Measurements from ENCODE around the gene RFTN1.

The RFTN1 gene

GRCh38 chr3:16524196-16524595 lies 10.7 kb upstream of the RFTN1 start:
- POLR2A ChIA-PET: no interaction called here
- CTCF ChIA-PET: no interaction called here
- no peak for TF ChIP-seq LEF1 (IDR thresholded peaks at IDR 0.05; ENCODE audit: borderline replicate concordance)
- TF ChIP-seq FOXK2 (IDR thresholded peaks at IDR 0.05): no peak
- TF ChIP-seq FOXM1 (IDR thresholded peaks at IDR 0.05; ENCODE audit: borderline replicate concordance): no peak
- TF ChIP-seq ELF4 (IDR thresholded peaks at IDR 0.05): no peak
- TF ChIP-seq ARNT (IDR thresholded peaks at IDR 0.05): no peak
- TF ChIP-seq FOXA1 (IDR thresholded peaks at IDR 0.05): no peak
- no peak for TF ChIP-seq CTBP1 (IDR thresholded peaks at IDR 0.05; ENCODE audit: borderline replicate concordance)
- no peak for TF ChIP-seq L3MBTL2 (conservative IDR thresholded peaks at IDR 0.05)
- no peak for TF ChIP-seq HDGF (IDR thresholded peaks at IDR 0.05; ENCODE audit: borderline replicate concordance)
- TF ChIP-seq SUZ12 (IDR thresholded peaks at IDR 0.05): no peak
- TF ChIP-seq TARDBP (IDR thresholded peaks at IDR 0.05): no peak
- no peak for TF ChIP-seq BHLHE40 (IDR thresholded peaks at IDR 0.05; ENCODE audit: borderline replicate concordance)
- no peak for TF ChIP-seq NFRKB (IDR thresholded peaks at IDR 0.05)
- TF ChIP-seq, protein P1, sequence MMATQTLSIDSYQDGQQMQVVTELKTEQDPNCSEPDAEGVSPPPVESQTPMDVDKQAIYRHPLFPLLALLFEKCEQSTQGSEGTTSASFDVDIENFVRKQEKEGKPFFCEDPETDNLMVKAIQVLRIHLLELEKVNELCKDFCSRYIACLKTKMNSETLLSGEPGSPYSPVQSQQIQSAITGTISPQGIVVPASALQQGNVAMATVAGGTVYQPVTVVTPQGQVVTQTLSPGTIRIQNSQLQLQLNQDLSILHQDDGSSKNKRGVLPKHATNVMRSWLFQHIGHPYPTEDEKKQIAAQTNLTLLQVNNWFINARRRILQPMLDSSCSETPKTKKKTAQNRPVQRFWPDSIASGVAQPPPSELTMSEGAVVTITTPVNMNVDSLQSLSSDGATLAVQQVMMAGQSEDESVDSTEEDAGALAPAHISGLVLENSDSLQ (IDR thresholded peaks at IDR 0.05): no peak
- TF ChIP-seq SP1 (IDR thresholded peaks at IDR 0.05): no peak
- no peak for TF ChIP-seq ZNF384 (IDR thresholded peaks at IDR 0.05)
- DNase-seq (ENCODE audit: extremely low spot score): no peak

DNA sequence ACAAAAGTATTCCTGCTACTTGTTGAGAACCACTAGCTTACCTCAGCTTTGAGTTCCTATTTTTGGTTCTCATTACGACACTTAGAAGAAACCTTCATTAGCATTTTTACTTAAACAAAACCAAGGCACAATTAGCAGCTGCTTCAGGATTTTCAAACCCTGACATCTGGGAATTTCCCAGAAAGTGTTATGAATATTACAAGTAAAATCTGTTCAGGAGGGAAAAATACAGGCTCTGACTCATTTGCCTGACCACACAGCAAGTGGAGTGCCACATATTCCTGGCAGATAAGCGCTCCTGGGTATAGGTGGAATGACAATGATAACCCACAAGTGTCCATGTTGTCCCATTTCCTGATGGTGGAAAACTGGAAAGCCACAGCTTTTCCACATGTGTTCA lies 10.3 kb upstream of the RFTN1 start:
- no peak for DNase-seq (ENCODE audit: extremely low spot score)
- TF ChIP-seq FOXA1 (IDR thresholded peaks at IDR 0.05) (no peak), NFRKB (IDR thresholded peaks at IDR 0.05) (no peak), ELF4 (IDR thresholded peaks at IDR 0.05) (no peak), CTBP1 (IDR thresholded peaks at IDR 0.05; ENCODE audit: borderline replicate concordance) (no peak), SUZ12 (IDR thresholded peaks at IDR 0.05) (no peak), ARNT (IDR thresholded peaks at IDR 0.05) (no peak), BHLHE40 (IDR thresholded peaks at IDR 0.05; ENCODE audit: borderline replicate concordance) (no peak), TARDBP (IDR thresholded peaks at IDR 0.05) (no peak), ZNF384 (IDR thresholded peaks at IDR 0.05) (no peak), FOXM1 (IDR thresholded peaks at IDR 0.05; ENCODE audit: borderline replicate concordance) (no peak), HDGF (IDR thresholded peaks at IDR 0.05; ENCODE audit: borderline replicate concordance) (no peak)
- TF ChIP-seq, protein P1 (IDR thresholded peaks at IDR 0.05): no peak
- POLR2A ChIA-PET: no interaction called here
- CTCF ChIA-PET: no interaction called here

GRCh38 chr3:16522834-16523233 lies 9.3 kb upstream of the RFTN1 start:
- POLR2A ChIA-PET: no interaction called here
- TF ChIP-seq TARDBP (IDR thresholded peaks at IDR 0.05) (no peak), FOXK2 (IDR thresholded peaks at IDR 0.05) (no peak), ARNT (IDR thresholded peaks at IDR 0.05) (no peak), HDGF (IDR thresholded peaks at IDR 0.05; ENCODE audit: borderline replicate concordance) (no peak), FOXA1 (IDR thresholded peaks at IDR 0.05) (no peak), CTBP1 (IDR thresholded peaks at IDR 0.05; ENCODE audit: borderline replicate concordance) (no peak)
- TF ChIP-seq, protein P1 (IDR thresholded peaks at IDR 0.05): no peak
- CTCF ChIA-PET: no interaction called here

GRCh38 chr3:16520970-16521881 lies 7.7 kb upstream of the RFTN1 start:
- DNase-seq (ENCODE audit: extremely low spot score): no peak
- TF ChIP-seq, protein P1 (IDR thresholded peaks at IDR 0.05): no peak
- TF ChIP-seq ARNT (IDR thresholded peaks at IDR 0.05): no peak
- TF ChIP-seq TARDBP (IDR thresholded peaks at IDR 0.05): no peak
- TF ChIP-seq BHLHE40 (IDR thresholded peaks at IDR 0.05; ENCODE audit: borderline replicate concordance): no peak
- no peak for TF ChIP-seq HDGF (IDR thresholded peaks at IDR 0.05; ENCODE audit: borderline replicate concordance)
- no peak for TF ChIP-seq FOXK2 (IDR thresholded peaks at IDR 0.05)
- TF ChIP-seq FOXA1 (IDR thresholded peaks at IDR 0.05): no peak
- TF ChIP-seq SUZ12 (IDR thresholded peaks at IDR 0.05): no peak
- TF ChIP-seq NFRKB (IDR thresholded peaks at IDR 0.05): no peak
- no peak for TF ChIP-seq ZNF384 (IDR thresholded peaks at IDR 0.05)
- TF ChIP-seq L3MBTL2 (conservative IDR thresholded peaks at IDR 0.05): no peak
- no peak for TF ChIP-seq FOXM1 (IDR thresholded peaks at IDR 0.05; ENCODE audit: borderline replicate concordance)
- no peak for TF ChIP-seq ELF4 (IDR thresholded peaks at IDR 0.05)
- TF ChIP-seq CTBP1 (IDR thresholded peaks at IDR 0.05; ENCODE audit: borderline replicate concordance): no peak
- no peak for TF ChIP-seq SP1 (IDR thresholded peaks at IDR 0.05)
- TF ChIP-seq LEF1 (IDR thresholded peaks at IDR 0.05; ENCODE audit: borderline replicate concordance): no peak
- CTCF ChIA-PET: no interaction called here
- POLR2A ChIA-PET: no interaction called here

More at GRCh38 chr3:16522834-16523233, 9.3 kb upstream of the RFTN1 start:
- no peak for DNase-seq (ENCODE audit: extremely low spot score)

DNA sequence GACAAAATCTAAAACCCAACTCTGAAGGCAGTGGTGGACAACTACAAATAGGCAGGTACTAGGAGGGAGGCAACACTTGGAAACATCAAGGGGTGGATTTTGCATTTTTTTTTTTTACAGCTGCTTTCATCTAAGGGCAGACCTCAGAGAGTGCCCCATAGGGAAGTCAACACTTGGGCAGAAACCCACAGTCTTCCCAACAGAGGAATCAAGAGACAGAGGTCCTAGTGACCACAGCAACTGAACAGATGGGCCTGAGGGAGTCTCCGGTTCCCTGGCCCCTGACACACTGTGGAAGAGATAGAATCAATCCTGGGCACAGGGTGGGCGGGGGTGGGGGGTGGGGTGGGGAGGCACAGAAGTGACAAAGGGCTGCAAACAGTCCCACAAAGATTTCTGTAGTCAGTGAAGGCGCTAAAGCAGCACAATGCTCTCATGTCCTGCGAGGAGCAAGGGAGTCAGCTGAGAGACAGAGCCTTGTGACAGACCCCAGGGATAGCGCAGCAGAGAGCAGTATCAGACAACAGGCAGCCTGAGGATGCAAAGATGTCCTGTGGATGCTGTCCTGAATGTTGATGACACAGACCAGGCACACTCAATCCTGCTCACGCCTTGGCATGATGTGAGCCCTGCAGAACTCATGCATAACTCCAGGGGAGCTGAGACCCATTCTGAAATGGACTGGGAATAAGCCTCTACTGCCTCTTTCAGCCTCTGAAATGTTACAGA lies 6.9 kb upstream of the RFTN1 start:
- ChIA-PET CTCF (no interaction called here), POLR2A (no interaction called here)
- no peak for DNase-seq (ENCODE audit: extremely low spot score)
- TF ChIP-seq SP1 (IDR thresholded peaks at IDR 0.05): no peak

Measured in HEK293T (cell line).